Stimulated activated CD8-positive, alpha-beta memory T cell treated with anti-CD3 and anti-CD28 coated beads, Interleukin-7, amount 100 ng/mL, for 48 hours (primary cell): Measurements from ENCODE around the gene ARID5B.
"Not testable (repeated sequence)": the region's sequence is repeated elsewhere in the genome, so short reads cannot be mapped to it uniquely, and the experiment has no call there.

Experiments used
- DNase-seq, 2 donors: peaks; one replicate each; pipeline ENCODE4 v3.0.0-alpha.2; 2020; ENCODE audit warnings: low read depth in 1 of 2; ENCODE audit errors: extremely low read depth in 1 of 2

The ARID5B gene

GRCh38 chr10:61964059-61964709 lies 62.7 kb downstream of the ARID5B start:
- no peak for DNase-seq

- DNase-seq = no peak
Observed at GRCh38 chr10:61964949-61965702, 63.6 kb downstream of the ARID5B start.

DNA sequence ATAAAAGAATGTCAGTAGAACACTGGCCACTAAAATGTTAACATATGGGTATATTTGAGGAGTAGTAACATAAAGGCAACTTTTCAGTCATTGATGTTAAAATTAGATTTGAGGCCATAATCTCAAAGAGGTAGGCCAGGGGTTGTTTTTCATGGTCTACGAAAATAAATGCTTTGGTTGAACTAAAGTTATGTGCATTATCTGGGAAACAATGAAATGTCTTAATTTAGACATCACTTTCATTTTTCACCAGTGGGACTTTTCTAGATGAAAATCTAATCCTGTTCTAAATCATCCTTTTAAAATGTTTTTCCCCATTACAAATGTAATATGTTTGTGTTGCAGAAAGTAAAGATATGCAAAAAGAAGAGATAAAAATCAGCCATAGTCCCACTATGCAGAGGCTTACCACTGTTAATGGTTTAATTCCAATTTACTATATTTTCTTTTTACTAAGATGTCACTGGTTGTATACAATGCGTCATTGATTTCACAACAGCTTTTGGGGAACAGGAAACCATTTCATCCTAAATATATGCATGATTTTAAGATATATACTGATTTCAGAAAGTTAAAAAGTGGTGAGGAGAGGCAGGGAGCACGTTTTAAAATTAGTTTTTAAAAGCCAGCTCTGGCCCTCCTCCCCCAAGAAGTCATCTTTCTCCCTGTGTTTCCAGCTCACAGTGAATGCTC lies 64.3 kb downstream of the ARID5B start:
- no peak for DNase-seq

GRCh38 chr10:61967298-61967697 lies 65.8 kb downstream of the ARID5B start:
- DNase-seq = no peak

DNA sequence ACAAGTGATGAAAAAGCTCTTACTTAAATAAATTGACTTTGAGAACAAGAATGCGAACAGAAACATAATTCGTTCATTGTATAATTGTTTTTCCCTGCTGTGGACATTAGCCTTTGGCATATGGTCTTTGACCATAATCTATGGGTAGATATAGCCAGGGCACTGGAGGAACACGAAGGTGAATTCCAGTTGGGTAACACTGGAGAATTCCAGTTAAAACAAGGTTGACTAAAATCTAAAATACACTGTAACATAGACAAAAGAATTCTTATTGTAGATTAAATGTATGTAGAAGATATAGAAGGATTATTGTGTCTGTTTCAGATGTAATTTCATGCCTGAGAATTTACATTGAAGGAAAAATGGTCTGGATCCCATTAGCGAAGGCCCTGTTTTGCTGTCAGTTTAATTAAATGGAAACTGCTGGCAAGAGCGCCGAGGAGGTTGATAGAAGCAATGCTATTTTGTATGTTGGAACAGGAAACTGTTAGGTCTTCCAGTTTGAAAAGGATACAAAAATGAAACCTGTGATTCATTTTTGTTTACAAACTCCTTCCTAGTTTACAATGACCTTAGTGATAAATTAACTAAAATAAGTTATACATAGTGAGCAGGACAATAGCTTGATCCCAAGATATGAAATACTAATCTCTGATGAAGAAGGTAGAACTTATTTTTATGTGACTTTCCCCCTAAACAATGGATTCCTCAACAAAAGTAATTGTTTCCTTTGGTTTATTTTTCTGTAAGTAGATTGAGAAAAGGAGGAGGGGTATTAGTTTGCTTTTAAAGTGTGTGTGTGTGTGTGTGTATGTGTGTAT lies 68.9 kb downstream of the ARID5B start:
- DNase-seq = no peak

- no peak for DNase-seq
Observed at GRCh38 chr10:61971003-61971325, 69.5 kb downstream of the ARID5B start.

DNA sequence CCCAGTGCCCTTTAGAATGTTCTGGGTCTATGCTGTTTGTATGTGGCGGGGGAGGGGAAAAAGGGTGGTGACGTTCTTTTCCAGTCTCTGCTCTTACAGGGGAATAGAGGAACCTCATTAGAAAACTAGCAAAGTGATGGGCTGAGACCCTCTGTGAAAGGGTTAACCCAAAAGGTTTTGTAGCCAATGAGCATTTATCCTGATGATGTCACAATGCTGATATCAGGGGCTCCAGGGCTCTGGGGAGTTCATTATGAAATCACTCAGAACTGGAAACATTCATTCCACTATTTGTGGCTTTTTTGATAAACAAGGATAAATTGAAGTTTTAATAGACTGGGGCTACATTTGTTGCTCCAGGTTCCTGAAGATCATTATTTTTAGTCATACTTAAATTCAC lies 71.7 kb downstream of the ARID5B start:
- no peak for DNase-seq

GRCh38 chr10:61973906-61974305 lies 72.4 kb downstream of the ARID5B start:
- no peak for DNase-seq

GRCh38 chr10:61974601-61975390 lies 73.3 kb downstream of the ARID5B start:
- no peak for DNase-seq

DNA sequence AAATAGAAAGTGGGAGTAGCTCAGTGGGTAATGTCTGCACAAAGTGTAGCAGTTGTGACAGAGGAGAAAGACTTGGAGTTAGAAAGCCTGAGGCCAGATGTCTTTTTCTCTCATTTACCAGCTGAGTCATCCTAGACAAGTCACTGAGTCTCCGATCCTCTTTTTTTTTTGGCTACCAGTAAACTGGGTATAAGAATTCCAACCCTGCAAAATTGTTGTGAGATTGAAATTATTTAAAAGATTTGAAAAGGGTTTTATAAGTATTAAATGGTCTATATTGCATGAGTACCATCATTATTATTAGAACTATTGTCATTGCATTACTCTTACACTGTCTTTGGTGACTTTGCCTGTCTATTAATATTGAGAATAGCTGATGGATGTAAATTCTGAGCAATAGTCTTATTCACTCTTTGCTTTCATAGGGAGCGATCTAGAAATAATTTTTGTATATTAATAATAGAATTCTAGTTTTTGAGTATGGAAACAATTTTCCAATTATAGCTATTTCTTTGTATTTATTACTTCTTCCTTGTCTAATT lies 74.0 kb downstream of the ARID5B start:
- DNase-seq = no peak

DNA sequence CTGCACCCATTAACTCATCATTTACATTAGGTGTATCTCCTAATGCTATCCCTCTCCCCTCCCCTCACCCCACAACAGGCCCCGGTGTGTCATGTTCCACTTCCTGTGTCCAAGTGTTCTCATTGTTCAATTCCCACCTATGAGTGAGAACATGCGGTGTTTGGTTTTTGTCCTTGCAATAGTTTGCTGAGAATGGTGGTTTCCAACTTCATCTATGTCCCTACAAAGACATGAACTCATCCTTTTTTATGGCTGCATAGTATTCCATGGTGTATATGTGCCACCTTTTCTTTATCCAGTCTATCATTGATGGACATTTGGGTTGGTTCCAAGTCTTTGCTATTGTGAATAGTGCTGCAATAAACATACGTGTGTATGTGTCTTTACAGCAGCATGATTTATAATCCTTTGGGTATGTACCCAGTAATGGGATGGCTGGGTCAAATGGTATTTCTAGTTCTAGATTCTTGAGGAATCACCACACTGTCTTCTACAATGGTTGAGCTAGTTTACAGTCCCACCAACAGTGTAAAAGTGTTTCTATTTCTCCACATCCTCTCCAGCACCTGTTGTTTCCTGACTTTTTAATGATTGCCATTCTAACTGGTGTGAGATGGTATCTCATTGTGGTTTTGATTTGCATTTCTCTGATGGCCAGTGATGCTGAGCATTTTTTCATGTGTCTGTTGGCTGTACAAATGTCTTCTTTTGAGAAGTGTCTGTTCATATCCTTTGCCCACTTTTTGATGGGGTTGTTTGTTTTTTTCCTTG lies 75.6 kb downstream of the ARID5B start:
- DNase-seq = not testable (repeated sequence)

DNA sequence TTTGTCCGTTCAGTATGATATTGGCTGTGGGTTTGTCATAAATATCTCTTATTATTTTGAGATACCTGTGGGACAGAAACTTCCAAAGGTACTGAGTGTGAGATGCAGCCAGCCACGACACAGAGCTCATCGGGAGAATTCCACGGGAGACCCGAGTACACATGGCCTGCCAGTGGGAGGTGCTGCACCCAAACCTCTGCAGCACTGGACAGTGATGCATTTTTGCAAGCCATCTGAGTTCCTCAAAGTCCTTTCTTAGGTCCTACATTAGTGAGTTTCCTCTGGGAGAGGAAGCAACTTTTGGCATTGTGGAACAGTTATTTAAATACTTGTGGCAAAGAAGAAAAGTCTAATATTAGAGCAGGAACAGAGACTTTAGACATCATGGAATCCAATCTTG lies 77.5 kb downstream of the ARID5B start:
- DNase-seq = no peak

DNA sequence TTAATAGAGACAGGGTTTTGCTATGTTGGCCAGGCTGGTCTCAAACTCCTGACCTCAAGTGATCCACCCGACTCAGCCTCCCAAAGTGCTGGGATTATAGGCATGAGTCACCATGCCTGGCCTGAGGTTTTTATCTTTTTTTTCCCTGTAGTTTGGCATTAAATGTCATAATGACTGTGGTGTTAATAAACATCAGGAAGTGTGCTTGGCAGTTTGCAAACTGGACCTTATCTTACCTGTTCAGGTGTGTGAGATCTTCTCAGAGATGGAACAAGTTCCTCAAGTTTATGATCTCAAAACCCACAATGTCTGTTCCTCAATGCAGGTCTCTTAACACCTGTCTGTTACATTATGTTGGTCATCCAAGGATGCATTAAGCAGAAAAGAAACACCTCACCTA lies 80.0 kb downstream of the ARID5B start:
- DNase-seq = no peak

DNA sequence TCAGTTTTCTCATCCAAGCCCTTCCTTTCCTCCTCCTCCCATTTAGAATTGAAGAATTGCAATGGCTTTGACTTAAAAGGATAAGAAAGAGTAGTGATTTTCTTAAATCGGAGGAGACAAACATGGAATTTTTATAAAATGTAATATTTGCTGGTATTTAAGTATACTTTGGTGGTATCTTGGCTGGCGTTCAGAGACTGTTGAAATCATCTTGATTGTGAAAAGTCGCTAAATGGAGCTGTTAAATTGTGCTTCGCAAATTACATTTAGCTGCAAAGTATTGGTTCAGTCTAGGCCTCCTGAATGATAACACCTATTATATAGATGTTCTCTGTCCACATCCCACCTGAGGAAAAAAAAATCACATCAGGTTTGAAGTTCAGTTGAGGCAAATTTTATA lies 81.8 kb downstream of the ARID5B start:
- DNase-seq = no peak

DNA sequence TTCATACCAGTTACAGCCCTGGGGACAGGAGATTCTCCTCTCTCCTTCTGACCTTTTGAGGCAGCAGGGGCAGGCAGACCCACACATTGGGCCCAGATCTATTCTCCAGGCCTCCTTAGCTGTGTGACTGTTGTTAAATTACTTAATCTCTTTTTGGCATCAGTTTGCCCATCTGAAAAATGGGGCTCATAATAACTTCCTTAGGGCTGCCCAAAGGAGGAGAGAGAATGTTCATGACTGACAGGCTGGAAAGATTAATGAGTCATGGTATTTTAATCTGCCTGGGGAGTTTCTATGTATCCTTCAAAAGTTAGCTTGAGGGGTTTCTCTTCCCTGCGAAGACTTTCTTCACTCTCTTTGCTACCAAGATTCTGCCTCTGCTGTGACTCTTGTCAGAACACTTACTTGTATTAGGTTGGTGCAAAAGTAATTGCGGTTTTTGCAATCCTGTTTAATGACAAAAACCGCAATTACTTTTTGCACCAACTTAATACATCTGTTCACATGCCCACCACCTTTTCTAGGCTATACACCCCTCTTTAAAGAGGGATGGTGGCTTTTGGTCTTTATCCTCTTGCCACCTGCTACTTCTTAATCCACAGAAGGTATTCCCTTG lies 83.4 kb downstream of the ARID5B start:
- DNase-seq = no peak

DNA sequence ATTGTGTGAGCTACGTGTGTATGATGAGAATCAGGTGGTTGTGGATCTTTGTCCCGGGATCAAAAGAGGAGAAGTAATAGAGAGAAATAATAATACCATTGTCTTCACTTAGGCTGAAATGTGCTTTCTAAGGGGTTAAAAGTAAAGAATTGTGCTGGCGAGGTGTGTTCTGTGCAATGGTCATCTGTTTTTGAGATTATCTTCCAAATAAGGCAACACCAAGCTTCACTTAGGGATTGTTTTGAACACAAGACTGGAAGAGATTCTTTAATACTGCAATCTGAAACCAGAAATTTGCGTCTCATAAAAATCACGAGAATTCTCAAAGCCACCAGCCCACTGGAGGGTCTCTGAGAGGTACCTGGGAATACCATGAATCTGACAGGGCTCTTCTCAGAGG lies 84.2 kb downstream of the ARID5B start:
- no peak for DNase-seq

DNA sequence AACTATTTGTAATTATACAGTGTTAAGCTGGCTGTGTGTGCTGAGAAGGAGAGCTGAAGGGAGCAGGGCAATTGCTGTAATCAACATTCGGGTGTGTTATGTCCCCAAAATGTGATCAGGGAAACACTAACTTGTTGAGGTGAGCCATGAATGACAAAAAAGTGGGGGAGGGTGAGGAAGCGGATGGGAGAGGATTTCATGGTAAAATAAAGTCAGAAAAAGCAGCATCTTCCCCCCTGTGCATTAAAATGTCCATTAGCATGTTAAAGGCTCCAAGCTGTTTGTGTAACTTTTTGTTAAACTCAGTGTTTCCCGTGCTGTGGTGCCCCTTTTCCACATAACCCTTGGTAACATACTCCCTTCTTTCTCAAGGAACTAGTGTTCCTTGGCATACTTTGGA lies 84.9 kb downstream of the ARID5B start:
- no peak for DNase-seq

DNA sequence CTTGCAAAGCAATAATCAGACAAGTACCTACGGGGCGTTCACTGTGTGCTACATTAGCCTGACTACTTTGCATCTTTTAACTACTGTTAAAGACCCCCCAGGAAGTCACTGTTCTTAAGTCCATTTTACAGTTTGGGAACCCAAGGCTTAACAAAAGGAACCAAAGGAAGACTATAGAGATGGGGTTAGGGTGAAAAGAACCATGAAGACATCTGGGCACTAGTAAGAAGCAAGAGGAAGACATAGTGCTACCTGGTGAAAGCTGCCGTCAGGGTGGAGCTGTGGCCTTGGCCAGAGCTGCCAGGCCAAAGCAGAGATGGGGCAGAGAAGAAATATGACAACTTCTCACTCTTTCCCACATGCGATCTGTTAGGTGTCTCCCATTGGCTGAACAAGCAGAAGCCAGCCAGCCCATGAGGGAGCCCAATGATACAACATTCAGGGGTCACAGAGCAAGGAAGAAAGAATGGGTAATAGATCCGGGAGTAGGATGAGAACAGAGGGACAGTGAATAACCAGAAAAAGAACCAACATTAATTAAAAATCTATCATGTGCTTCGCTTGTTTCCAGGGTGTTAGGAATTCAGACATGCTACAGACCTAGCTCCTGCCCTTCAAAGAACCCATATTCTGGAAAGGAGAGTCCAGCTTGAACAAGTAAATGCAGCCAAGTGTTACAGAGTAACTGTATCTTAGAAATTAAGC lies 85.4 kb downstream of the ARID5B start:
- DNase-seq = no peak

- DNase-seq = no peak
Observed at GRCh38 chr10:61987537-61987936, 86.0 kb downstream of the ARID5B start.
